Urinary bladder (tissue), 4 donors: ENCODE results near the gene CLINT1. TPM values are rescaled to one million over a fixed set of nuclear protein-coding genes. Genes with fewer than 3 reads are reported as not detected.
A peak's percentile ranks its signal among the peaks of the same experiment; 100 is the strongest.
"Not testable (repeated sequence)": the region's sequence is repeated elsewhere in the genome, so short reads cannot be mapped to it uniquely, and the experiment has no call there.

Experiments used
- DNase-seq: peaks from one replicate; pipeline ENCODE4 v3.0.0-alpha.2; 2015; ENCODE audit errors: extremely low spot score
- H3K27ac ChIP-seq: one replicate; pipeline ENCODE4 v1.5.1; 2013; ENCODE audit warnings: low read depth, mild to moderate bottlenecking, moderate library complexity
- H3K36me3 ChIP-seq: one replicate; pipeline ENCODE4 v1.6.1; 2013; ENCODE audit warnings: mild to moderate bottlenecking, moderate library complexity; ENCODE audit not compliant: insufficient read depth
- H3K4me1 ChIP-seq: one replicate; pipeline ENCODE4 v1.6.1; 2013; ENCODE audit warnings: mild to moderate bottlenecking, moderate library complexity; ENCODE audit not compliant: insufficient read depth
- H3K4me3 ChIP-seq: one replicate; pipeline ENCODE4 v1.5.1; 2013; ENCODE audit warnings: low read depth, low read length
- WGBS: extraction: QIAGEN DNeasy Blood & Tissue Kit; methylation state at CpG from one replicate; pipeline ENCODE4 v1.1.7; 2013; 5-methylcytosine and 5-hydroxymethylcytosine counted together
- polyA plus RNA-seq: library from polyadenylated mRNA; stranded (reverse); fragments of 200-250 nt; gene quantifications from one replicate; pipeline ENCODE4 v1.2.3, GENCODE V29; 2013
- total RNA-seq: library from RNA; depleted of rRNA; stranded (reverse); fragments of >200 nt; gene quantifications from one replicate; pipeline ENCODE4 v1.2.3, GENCODE V29; 2014
- donor health status: healthy with polysubstance abuse.
- donor health status: healthy.

CLINT1 gene
- total RNA-seq = 131 TPM
- polyA plus RNA-seq = 46.8 TPM

DNA sequence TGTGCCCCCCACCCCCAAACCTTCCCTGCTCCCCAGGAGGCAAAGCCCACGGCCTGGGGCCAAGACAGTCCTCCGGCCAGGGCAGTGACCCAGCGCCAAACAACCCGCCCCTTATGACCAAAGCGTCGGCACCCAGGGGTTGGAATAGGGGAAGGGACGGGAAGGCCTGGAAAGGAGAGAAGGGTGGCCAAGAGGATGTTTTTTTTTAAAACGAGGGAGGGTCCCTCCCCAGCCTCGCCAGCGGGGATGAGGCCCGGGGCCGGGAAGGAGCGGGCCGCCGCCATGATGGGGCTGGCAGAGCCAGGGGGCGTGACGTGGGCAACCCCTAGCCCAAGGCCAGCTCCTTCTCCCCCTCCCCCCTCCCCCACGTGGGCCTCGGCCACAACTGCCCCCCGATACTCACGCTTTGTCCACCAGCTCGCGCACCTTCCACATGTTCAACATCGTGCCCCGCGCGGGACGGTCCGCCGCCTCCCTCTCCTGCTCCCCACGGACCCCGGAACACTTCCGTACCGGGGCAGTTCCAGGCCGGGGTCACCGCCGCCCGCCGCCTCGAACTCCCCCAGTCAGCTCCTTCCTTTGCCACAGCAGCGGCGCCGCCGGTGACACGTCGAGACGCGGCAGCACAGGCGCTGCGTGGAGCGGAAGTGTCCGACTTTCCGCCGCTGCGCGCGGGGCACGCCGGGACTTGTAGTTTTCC is at the start of gene CLINT1:
Gene CLINT1 (minus strand): TSS at position 619 of the 700 bp plus-strand sequence. CDS start 175 bp downstream, at position 444.
- Histone ChIP-seq H3K36me3 (no peaks in the 10 kb centered on the region), H3K4me1 (no peaks in the 10 kb centered on the region), H3K27ac (peak within 1 kb of the TSS; percentile 83), H3K4me3 (peak within 1 kb of the TSS; percentile 92)
- whole genome bisulfite sequencing = under 1% methylated on average over 59 of the region's 59 CpGs
- peak; percentile 74 for DNase-seq

DNA sequence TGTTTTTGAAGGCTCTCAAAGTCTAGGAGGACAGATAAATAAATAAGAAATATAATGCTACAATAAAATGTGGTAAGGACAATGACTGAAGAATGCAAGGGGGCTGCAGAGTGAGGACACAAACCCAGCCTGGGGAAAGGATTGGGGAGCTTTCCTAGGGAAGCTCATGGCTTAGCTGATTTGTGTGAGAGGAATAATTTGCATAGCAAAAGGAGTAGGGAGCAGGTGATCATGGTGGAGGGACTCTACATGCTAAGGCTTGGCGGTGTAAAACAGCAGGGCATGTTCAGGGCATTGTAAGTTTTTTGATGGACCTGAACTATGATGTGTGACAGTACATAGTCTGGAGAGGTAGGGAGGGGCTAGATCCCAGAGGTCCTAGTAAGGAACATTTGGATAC is 49.5 kb upstream of the CLINT1 start:
- H3K4me1 ChIP-seq = no peaks in the 10 kb centered on the region
- WGBS = 98% methylated on average over 1 of the region's 1 CpG
- H3K27ac ChIP-seq = no peak overlapping the region
- H3K36me3 ChIP-seq = no peaks in the 10 kb centered on the region
- no peak overlapping the region for H3K4me3 ChIP-seq
- no peak for DNase-seq

DNA sequence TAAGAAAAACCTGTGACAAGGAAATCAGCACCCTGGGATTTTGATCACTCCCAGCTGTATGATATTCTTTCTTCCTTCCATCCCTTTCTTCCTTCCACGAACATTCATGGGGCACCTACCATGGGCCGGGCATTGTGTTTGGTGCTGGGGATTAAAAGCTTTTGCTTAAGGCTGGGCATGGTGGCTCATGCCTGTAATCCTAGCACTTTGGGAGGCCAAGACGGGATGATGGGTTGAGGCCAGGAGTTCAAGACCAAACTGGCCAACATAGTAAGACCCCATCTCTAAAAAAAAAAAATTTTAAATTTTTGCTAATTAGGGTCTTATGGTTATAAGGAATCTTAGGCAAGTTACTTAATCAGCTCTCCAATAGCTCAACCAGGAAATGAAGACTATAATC is 48.5 kb upstream of the CLINT1 start:
- H3K36me3 ChIP-seq = no peaks in the 10 kb centered on the region
- H3K27ac ChIP-seq = no peak overlapping the region
- no peaks in the 10 kb centered on the region for H3K4me1 ChIP-seq
- DNase-seq = no peak
- WGBS = 94% methylated on average over 3 of the region's 3 CpGs
- H3K4me3 ChIP-seq = no peak overlapping the region

DNA sequence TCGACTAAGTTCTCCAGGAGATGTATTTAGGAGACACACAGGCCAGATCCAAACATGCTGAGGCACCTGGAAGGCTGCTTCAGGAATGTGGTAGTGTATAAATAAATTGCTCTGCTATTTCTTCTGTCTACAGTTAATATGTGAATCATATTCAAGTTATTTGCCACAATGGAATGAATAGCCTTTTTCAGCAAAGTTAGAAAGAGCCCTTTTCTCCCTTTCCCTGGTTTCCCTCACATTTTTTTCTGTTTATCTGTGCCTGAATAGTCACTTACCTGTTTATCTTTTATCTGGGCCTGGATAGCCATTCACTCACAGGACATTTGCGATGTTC is 44.1 kb upstream of the CLINT1 start:
- DNase-seq = no peak
- no peak overlapping the region for H3K4me3 ChIP-seq
- H3K4me1 ChIP-seq = no peaks in the 10 kb centered on the region
- H3K27ac ChIP-seq = no peak overlapping the region
- WGBS = 38% methylated on average over 2 of the region's 2 CpGs
- no peaks in the 10 kb centered on the region for H3K36me3 ChIP-seq

DNA sequence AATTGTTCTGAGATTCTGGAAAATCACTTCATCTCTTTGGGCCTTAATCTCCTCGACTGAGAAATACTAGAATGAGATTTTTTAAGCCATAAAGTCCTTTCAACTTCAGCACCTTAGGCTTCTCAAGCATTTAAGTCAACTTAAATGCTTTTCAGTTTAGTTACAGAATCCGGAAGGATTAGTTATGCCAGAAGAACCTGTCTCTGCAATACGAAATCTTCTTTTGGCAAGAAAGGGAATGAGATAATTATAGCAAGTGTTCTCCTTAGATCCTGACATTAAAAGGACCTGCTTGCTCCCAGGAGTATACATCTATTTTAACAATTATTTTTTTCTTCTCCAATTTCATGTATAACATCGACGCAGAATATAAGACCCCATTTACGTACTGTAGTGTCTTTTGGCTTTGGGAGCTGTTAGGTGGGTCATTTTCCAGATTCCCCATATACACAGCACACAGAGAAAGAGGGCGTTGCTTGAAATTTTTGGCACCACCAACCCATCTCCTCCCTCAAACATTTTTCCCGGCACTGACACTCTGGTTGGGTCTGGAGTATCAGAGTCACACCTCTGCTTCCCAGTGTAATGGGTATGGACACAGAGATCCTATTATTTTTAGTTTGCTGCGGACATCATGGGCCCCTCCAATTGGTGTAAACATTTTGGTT is 43.6 kb upstream of the CLINT1 start:
- DNase-seq = no peak
- 37% methylated on average over 9 of the region's 9 CpGs for WGBS
- no peaks in the 10 kb centered on the region for H3K36me3 ChIP-seq
- no peak overlapping the region for H3K27ac ChIP-seq
- H3K4me1 ChIP-seq = no peaks in the 10 kb centered on the region
- H3K4me3 ChIP-seq = no peak overlapping the region

DNA sequence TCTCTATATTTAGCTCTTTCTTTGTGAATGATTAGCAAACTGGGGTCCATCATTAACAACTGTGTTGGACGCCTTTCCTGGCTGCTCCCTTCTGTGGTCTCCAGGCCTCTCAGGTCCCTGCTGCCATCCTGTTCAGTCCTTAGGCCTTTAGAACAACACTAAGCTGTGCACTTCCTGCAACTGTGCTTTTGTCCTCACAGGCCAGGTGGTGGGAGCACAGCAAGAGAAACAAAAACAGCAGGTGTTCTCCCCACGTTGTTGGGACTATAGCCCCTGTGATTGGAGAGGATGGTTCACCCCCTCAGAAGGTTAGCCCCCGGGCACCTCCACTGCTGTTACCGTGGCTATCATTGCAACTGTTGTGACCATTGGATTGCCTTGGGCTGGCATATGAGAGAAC is 41.7 kb upstream of the CLINT1 start:
- H3K36me3 ChIP-seq = no peaks in the 10 kb centered on the region
- no peaks in the 10 kb centered on the region for H3K4me1 ChIP-seq
- DNase-seq = no peak
- no peak overlapping the region for H3K4me3 ChIP-seq
- 85% methylated on average over 4 of the region's 4 CpGs for WGBS
- no peak overlapping the region for H3K27ac ChIP-seq

DNA sequence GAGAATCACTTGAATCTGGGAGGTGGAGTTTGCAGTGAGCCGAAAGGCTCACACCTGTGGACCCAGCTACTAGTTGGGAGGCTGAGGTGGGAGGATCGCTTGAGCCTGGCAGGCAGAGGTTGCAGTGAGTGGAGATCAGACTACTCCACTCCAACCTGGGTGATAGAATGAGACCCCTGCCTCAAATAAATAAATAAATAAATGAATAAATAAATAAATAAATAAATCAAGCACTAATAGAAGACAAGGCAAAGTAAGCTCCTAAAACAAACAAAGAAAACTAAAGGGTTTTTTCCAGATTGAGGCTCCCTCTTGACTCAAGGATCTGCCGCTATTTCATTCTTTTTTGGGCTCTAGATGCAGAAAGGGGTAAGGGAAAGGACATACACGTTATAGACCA is 34.7 kb upstream of the CLINT1 start:
- H3K4me1 ChIP-seq = no peaks in the 10 kb centered on the region
- DNase-seq = no peak
- H3K4me3 ChIP-seq = no peak overlapping the region
- H3K36me3 ChIP-seq = no peaks in the 10 kb centered on the region
- WGBS = 95% methylated on average over 4 of the region's 4 CpGs
- H3K27ac ChIP-seq = no peak overlapping the region

DNA sequence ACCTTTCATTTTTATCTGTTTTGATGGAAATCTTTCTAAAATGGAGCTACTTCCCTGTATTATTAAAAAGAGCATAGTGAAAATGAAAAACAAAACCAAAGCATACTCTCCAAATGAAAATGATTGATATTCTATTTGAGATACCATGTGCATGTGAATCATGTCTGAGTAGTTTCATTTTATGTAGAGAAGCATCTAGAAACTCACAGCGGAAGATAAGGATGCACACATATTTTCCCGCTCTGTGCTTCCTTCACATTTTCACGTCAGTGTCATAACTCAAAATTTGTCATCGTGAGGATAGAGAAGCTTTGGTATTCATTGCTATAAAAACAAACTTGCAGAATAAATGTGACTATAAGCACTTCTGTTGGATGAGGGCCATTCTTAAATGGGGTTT is 34.0 kb upstream of the CLINT1 start:
- WGBS = 58% methylated on average over 4 of the region's 4 CpGs

DNA sequence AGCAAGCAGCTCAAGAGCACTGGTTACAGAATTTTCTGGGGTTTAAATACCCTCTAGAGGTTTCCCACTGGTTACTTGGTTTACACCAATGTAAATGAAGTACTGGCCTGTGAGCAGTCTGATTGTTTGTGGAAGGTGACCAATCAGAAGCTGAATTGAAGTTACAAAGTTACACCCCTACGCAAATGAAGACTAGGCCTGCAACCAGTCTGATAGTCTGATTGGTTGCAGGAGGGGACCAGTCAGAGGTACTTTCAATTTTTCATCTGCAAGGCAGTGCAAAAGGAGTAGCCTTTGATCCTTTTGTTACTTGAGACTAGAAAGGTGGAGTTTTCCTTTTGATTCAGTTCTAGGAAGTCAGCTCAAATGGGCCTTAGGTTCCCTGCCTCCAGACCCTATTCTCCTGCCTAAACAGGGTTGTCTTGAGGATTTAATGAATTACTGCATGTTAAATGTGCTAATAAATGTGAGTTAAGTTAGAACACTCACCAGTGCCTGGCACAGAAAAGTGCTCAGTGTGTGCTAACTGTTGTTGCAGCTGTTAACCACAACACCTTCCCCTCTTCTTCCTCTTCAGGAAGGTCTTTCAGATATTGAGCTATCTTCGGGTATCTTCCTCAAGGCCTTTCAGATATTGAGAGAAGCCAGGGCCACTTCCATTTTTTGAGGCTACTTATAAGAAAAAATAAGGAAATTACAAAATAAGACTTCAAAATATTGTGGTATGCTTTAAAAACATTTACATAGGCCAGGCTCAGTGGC is 32.1 kb upstream of the CLINT1 start:
- Histone ChIP-seq H3K4me3 (no peak overlapping the region), H3K27ac (no peak overlapping the region), H3K4me1 (no peaks in the 10 kb centered on the region), H3K36me3 (no peaks in the 10 kb centered on the region)
- WGBS = 86% methylated on average over 2 of the region's 2 CpGs
- no peak for DNase-seq

More for the DNA sequence above, 34.0 kb upstream of the CLINT1 start:
- Histone ChIP-seq H3K27ac (no peak overlapping the region), H3K4me1 (no peaks in the 10 kb centered on the region), H3K36me3 (no peaks in the 10 kb centered on the region), H3K4me3 (no peak overlapping the region)
- no peak for DNase-seq

DNA sequence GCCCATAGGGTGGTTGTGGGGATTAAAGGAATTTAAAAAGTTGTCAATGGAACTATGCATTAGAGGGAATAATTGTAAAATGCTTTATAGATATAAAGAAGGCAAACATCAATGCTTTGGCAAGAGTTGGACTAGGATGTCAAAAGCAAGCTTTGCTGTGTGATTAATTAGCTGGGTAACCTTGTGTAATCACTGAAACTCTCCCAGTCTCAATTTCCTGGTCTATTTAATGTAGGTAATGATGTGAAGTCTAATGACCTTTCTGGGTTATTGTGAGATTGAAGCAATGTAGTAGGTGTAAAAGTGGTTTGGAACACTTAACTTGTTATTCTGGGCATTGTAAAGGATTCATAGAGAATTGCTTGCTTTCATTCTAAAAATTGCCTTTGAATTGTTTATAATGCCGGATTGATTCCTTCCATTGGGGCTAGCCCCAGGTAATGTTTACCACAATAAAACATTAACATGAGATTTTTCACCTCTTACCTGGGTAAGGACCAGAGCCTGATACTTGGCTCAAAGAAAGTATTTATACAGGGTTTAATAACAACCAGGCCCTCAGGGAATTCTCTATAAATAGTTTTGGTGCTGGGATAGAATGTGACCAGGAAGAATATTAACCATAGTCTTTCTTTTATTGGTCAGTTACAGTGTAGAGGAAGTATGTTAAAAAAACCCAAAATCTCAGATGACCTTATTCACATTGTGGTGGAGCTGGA is 30.0 kb upstream of the CLINT1 start:
- no peaks in the 10 kb centered on the region for H3K36me3 ChIP-seq
- no peak overlapping the region for H3K4me3 ChIP-seq
- DNase-seq = no peak
- H3K27ac ChIP-seq = no peak overlapping the region
- H3K4me1 ChIP-seq = no peaks in the 10 kb centered on the region
- 89% methylated on average over 1 of the region's 1 CpG for WGBS

DNA sequence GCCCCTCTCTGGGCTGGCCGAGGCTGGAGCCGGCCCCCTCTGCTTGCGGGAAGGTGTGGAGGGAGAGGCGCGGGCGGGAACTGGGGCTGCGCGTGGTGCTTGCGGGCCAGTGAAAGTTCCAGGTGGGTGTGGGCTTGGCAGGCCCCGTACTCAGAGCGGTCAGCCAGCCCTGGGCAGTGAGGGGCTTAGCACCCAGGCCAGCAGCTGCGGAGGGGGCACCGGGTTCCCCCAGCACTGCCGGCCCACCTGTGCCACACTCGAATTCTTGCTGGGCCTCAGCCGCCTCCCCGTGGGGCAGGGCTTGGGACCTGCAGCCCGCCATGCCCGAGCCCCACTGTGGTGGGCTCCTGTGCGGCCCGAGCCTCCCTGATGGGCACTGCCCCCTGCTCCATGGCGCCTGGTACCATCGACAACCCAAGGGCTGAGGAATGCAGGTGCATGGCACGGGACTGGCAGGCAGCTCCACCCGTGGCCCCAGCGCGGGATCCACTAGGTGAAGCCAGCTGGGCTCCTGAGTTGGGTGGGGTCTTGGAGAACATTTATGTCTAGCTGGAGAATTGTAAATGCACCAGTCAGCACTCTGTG is 27.9 kb upstream of the CLINT1 start:
- no peak for DNase-seq
- WGBS = 90% methylated on average over 27 of the region's 27 CpGs
- Histone ChIP-seq H3K36me3 (no peaks in the 10 kb centered on the region), H3K4me1 (no peaks in the 10 kb centered on the region), H3K4me3 (no peak overlapping the region), H3K27ac (no peak overlapping the region)

DNA sequence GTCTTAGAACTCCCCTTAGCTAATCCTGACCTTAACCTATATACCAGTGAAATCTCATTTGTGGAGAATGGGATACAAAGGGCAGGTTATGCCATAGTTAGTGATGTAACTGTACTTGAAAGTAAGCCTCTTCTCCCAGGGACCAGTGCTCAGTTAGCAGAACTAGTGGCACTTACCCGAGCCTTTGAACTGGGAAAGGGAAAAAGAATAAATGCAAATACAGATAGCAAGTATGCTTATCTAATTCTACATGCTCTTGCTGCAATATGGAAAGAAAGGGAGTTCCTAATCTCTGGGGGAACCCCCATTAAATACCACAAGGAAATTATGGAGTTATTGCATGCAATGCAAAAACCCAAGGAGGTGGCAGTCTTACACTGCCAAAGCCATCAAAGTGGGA is 26.1 kb upstream of the CLINT1 start:
- not testable (repeated sequence) for H3K27ac ChIP-seq

DNA sequence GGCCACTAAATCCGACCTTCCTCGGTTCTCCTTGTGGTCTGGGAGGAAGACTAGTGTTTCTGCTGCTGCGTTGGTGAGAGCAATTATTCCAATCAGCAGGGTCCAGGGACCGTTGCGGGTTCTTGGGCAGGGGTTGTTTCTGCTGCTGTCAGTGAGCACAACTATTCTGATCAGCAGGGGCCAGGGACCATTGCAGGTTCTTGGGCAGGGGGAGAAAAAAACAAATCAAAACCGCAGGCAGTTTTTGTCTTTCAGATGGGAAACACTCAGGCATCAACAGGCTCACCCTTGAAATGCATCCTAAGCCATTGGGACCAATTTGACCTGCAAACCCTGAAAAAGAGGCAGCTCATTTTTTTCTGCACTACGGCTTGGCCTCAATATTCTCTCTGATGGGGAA is 22.6 kb upstream of the CLINT1 start:
- not testable (repeated sequence) for H3K4me3 ChIP-seq, DNase-seq, H3K27ac ChIP-seq, H3K4me1 ChIP-seq, H3K36me3 ChIP-seq
- 79% methylated on average over 7 of the region's 7 CpGs for WGBS

More for the DNA sequence above, 26.1 kb upstream of the CLINT1 start:
- H3K4me1 ChIP-seq, H3K36me3 ChIP-seq, DNase-seq, H3K4me3 ChIP-seq: not testable (repeated sequence)
- WGBS = 78% methylated on average over 1 of the region's 1 CpG
